Activated T-cell treated with anti-CD3 and anti-CD28 coated beads for 24 hours (primary cell): ENCODE results near the gene NELFB.
"Not testable (repeated sequence)": the region's sequence is repeated elsewhere in the genome, so short reads cannot be mapped to it uniquely, and the experiment has no call there.

Experiments
- DNase-seq: peaks from one replicate; pipeline ENCODE4 v3.0.0-alpha.2; 2020; ENCODE audit warnings: low read depth

The NELFB gene

DNA sequence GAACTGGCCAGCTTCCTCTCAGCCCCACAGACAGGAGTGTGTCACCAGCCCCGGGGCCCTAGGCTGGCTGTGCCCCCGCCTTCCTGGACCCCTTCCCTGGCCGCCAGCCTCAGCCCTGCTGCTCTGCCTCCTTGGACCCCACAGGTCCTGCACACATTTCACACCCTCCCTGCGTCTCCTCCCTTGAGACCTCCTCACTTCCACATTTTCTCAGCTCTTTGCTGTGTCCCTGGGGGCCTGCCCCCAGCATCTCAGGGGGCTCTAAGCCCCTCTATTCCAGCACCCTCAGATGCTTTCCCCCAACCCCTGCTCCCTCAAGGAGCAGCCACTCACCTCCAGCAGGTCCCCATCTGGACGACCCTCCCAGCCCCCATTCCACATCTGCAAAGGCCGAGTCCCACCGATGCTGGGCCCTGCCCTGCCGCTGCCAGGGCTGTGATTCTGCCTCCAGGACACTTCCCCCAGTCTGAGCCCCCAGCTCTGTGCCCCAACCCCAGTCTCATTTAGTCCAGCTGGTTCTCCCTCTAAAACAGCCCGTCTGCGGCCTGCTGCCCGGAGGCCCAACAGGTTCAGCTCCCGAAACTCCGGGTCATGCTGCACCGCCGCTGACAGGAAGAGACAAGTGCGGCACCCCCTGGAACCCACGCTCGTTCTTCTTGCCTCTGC lies 20.2 kb upstream of the NELFB start:
- DNase-seq, result no peak

DNA sequence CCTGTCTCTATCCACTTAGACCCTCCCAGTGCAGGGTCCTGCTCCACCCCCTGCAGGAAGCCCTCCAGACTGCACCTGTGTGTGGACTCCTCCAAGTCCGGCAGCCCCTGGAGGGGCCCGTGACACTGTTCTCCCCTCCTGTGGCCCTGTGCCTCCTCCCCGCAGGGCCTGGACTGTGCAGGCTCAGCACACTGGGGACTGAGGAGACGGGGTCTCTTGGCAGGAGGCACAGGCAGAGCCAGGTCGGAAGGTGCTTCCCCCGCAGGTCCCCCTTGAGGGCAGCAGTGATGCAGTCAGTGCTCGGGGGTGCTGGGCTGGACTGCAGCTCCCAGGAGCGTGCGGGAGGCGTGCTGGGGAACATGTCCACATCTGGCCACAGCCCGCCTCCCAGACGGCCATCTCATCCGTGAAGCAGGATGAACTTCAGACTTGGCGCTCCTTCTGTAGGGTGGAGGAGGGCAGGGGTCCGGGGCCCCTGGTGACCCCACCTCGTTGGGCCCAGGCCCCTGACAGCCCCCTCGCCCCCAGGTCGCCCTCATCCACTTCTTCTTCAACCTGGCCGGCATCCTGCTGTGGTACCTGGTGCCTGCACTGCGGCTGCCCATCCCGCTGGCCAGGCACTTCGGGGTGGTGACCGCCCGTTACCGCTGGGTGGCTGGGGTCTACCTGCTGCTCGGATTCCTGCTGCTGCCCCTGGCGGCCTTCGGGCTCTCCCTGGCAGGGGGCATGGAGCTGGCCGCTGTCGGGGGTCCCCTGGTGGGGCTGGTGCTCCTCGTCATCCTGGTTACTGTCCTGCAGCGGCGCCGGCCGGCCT lies 19.5 kb upstream of the NELFB start:
- DNase-seq, result no peak

DNA sequence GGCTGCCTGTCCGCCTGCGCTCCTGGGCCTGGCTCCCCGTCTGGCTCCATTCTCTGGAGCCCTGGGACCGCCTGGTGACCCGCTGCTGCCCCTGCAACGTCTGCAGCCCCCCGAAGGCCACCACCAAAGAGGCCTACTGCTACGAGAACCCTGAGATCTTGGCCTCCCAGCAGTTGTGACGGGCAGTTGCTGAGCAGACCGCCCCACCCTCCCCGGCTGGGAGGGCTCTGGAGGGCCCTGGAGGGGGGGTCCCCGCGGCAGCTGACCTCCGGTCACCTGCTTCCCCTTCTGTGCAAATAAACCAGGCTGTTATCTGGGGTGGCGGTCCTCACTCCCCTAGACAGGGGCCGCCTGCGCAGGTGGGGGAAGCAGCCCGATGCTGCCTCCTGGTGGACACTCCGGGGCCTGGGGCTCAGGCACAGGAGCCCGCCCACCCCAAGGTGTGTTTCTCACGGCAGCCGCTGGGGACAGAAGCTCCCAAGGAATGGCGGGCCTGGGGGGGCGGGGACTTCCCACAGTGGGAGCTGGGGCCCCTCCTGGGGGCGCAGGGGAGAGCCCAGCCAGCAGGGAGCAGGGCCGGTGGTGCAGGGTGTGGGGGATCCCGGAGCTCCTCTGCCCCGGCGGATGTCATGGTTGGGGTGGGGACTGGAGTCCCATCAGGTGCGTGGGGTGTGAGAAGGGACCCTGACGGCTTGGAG lies 18.7 kb upstream of the NELFB start:
- peak; percentile 86 for DNase-seq

DNA sequence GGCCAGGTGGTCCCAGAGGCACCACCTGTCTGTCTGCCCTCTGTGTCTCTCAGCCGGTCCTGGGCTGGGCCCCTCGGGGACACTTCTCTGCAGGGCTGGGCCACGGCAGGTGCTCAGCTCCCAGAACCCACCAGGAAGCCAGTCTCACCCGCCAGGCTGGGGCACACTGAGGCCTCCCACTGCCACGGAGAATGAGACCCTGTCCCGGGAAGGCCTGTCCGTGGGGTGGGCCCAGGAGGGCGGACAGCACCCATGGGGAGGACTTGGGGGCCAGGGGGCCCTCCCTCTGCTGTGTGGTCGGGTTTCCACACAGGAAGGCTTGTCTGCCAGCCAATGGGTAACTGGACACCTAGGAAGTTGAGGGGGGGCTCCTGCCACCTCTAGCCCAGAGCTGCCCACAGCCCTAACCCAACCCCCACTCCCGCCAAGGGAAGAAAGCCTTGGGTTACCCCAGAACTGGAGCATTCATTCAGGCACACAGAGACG lies 18.1 kb upstream of the NELFB start:
- no peak for DNase-seq

DNA sequence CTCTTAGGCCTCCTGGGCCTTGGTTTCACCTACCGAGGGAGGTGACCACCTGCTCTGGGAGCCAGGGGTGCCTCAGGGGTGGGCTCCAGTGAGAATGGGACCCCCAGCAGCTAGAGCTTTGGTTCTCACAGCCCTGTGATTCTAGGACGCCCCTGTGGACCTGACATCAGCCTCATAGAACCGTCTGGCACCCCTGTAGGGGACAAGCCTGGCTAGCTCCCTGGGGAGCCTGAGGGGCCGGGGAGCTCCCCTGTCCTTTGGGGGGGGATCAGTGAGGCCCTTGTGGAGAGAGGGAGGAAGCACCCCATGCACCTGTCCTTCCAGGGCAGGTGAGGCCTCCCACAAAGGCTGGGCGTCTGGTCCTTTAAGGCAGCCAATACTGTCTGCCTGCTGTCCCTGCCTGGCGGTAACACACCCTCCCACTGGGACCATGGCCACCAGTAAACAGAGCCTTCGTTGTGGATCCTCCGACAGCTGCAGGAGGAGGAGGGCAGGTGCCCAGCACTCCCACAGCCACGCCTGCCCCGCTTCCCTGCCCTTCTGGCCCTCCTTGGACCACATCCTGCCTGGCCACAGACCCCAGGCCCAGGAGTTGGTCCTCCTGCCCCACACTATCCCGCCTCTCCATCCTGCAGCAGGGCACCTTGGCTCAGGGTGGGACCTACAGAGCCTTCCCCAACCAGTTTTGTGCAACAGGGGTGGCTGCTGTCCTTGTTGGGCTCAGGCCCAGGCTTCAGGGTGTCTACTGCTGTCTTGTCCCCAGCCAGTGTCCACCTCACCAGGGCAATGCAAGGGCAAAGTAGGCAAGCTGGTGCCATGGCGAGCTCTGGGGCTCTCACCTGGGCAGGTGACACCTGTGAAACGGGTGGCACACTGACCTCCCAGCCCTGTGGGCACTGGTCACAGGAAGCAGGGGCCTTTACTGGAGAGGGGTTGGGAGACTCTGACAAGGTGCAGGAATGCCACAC lies 17.1 kb upstream of the NELFB start:
- DNase-seq, result no peak

DNA sequence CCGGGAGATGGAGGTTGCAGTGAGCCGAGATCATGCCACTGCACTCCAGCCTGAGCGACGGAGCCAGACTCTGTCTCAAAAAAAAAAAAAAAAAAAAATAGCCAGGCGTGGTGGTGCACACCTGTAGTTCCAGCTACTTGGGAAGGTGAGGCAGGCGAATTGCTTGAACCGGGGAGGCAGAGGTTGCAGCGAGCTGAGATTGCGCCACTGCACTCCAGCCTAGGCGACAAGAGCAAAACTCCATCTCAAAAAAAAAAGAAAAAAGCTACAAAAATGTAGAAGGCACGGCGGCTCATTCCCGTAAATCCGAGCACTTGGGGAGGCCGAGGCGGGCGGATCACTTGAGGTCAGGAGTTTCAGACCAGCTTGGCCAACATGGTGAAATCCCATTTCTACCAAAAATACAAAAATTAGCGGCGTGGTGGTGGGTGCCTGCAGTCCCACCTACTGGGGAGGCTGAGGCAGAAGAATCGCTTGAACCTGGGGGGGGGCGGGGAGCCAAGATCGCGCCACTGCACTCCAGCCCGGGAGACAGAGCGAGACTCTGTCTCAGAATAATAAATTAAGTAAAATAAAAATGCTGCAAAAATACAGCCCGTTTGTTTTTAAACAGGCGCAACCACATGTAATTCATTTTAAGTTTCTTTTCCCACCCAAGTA lies 15.5 kb upstream of the NELFB start:
- not testable (repeated sequence) for DNase-seq

DNA sequence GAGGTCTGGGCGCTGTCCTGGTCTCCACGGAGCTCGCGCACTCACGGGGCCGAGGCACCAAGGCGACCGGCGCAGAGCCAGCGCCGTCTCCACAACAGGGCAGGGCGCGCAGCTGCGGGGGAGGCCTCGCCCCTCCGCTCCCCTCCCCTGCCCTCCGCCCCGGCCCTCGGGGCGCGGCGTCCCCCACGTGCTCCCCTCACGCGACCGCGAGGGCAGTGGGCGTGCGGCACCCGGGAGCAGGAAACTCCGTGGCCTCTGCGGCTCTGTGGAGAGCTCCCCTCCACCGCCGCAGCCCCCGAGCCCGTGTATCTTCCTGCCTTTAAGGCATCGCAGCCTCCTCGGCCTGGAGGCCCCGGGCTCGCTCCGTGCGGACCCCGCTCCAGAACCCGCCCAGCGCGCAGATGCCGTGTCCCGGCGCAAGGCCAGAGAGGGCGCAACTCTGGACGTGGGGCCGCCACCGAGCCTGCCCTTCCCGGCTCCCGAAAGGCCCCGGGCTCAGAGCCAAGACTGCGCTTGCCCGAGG lies 14.7 kb upstream of the NELFB start:
- peak; percentile 60 for DNase-seq

DNA sequence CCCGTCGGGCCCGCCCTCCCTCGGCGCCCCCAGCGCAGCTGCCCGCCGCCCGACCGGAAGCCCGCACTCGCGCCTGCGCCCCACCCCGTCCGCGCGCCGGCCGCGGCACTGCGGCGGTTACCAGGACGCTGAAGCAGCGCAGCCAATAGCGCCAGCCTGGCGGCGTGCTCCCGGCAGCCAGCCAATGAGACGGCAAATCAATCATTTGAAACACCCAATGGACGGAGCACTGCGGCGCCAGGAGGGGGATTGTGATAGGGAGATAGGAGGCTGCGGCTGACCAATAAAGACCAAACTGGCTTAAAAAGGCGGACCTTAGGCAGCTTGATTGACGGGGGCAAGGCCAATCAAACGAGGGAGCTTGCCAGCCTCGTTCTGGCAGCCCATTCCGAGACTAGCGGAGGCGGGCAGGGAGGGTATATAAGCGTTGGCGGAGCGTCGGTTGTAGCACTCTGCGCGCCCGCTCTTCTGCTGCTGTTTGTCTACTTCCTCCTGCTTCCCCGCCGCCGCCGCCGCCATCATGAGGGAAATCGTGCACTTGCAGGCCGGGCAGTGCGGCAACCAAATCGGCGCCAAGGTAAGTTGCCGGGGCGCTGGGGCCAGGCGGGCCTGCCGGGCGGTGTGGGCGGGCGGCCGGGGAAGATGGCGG lies 14.2 kb upstream of the NELFB start, which contains the start of gene TUBB4B:
Gene TUBB4B, plus strand, starts transcription at position 447 of the 649 bp plus-strand sequence. Its CDS starts 74 bp downstream, at position 521.
- peak; percentile 95 for DNase-seq

DNA sequence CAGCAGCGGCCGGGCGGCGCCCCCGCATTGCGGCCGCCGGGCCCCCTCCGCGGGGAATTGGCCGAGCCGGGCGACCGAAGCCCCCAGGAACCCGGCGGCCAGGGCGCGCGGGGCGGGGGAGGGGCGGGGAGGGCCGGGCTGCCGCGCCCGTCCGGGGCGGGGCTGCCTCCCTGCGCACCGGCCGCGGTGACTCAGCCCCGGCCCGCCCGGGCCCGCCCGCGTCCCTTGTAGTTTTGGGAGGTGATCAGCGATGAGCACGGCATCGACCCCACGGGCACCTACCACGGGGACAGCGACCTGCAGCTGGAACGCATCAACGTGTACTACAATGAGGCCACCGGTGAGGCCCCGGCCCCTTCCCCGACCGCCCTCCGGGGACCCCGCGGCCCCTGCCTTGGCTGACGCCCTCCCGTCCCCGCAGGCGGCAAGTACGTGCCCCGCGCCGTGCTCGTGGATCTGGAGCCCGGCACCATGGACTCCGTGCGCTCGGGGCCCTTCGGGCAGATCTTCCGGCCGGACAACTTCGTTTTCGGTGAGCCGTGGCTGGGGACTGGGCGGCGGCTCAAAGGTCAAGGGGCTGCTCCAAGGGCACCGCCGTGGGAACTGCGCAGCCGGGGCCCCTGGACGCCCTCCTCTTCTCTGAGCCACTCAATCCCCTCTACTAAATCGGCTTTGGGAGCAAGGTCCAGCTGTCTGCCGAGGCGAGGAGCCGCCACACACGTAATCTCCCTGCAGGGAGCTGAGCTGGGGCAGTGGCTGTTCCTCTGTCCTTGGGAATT lies 13.4 kb upstream of the NELFB start:
- DNase-seq, result peak; percentile 56

DNA sequence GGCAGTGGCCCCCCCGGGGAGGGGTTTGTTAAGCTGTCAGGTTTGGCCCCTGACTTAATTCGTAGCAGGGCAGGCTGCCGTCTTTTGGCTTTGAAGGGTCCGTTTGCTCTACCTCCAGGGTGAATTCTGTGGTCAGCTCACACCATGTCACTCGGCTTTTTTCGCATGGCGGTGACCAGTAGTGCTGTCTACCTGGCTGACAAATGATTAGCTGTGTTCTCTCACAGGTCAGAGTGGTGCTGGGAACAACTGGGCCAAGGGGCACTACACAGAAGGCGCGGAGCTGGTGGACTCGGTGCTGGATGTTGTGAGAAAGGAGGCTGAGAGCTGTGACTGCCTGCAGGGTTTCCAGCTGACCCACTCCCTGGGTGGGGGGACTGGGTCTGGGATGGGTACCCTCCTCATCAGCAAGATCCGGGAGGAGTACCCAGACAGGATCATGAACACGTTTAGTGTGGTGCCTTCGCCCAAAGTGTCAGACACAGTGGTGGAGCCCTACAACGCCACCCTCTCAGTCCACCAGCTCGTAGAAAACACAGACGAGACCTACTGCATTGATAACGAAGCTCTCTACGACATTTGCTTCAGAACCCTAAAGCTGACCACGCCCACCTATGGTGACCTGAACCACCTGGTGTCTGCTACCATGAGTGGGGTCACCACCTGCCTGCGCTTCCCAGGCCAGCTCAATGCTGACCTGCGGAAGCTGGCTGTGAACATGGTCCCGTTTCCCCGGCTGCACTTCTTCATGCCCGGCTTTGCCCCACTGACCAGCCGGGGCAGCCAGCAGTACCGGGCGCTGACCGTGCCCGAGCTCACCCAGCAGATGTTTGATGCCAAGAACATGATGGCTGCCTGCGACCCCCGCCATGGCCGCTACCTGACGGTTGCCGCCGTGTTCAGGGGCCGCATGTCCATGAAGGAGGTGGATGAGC lies 12.6 kb upstream of the NELFB start:
- DNase-seq, result no peak

DNA sequence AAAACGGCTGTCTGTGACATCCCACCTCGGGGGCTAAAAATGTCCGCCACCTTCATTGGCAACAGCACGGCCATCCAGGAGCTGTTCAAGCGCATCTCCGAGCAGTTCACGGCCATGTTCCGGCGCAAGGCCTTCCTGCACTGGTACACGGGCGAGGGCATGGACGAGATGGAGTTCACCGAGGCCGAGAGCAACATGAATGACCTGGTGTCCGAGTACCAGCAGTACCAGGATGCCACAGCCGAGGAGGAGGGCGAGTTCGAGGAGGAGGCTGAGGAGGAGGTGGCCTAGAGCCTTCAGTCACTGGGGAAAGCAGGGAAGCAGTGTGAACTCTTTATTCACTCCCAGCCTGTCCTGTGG lies 11.9 kb upstream of the NELFB start:
- DNase-seq, result not testable (repeated sequence)

DNA sequence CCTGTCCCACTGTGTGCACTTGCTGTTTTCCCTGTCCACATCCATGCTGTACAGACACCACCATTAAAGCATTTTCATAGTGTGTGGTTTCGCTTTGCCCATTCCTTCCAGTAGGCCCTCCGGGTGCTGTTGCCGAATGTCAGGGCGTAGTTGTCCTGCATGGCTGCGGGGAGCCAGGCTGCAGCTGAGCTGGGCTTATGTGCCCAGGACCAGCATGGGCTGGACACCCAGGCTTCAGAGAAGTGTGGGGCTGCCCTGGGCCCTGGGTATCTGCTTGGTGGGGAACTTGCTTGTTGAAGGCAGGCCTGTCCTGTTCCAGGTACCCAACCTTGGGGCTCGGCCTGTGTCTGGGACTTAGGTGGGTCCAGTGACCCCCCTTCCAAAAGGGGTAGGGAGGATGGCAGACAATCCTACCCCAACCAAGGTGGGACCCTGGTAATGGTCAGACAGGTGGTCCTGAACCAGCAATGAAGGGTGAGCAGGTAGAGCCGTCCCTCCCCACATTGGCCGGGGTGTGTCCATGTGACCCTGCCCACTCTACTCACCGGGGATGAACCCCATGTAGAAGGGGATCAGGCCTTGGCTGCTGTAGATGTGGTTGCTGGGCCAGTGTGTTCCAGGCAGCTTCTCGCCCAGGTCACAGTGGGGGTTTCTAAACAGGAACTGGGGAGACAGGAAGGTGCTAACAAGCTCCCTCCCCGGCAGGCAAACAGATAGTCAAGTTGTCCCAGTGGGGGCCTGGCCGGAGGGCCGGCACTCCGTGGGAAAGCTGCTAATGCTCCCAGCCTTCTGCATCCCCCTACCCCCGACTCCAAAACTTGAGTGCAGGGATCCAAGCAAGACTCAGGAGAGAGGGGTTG lies 11.3 kb upstream of the NELFB start:
- no peak for DNase-seq

DNA sequence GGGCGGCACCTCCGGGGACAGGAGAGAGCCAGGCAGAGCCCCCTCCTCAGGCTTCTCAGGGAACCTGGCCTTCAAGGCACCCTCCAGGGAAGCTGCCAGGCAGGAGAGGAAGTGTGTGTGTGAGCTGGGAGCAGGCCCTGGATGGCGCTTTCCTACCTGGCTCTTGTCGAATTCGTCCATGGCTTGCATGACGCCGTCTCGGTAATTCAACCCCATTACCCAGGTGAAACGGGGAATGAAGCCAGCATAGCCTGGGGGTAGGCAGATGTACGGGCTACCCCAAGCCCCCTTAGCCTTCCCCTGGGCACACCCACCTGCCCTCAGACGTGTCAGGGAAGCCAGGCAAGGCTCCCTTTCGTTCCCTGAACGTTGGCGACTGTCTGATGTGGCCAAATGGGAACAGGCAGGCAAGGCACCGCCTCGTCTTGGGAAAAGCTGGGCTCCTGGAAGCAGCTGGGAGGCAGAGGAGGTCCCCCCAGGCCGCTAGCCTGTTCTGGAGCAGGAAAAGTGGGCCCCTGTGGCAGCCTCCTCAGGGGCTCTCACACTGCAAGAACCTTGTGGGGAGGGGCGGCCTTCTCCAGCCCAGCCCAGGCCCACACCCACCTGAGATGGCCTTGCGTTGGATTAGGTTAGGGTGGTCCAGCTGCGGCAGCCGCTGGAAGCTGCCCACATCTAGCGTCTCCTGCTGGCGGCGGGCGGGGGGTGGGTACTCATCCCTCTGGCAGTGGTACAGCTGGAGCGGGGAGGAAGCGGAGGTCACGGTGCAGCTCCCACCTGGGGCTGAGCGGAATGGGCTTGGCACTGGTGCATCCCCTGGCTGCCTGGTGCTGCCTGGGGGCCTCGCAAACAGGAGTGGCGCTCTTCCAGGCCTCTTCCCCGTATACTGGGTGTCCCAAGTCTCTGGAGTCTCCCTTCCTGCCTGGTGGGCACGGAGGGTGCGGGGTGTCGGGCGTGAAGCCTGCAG lies 10.4 kb upstream of the NELFB start:
- DNase-seq, result no peak

DNA sequence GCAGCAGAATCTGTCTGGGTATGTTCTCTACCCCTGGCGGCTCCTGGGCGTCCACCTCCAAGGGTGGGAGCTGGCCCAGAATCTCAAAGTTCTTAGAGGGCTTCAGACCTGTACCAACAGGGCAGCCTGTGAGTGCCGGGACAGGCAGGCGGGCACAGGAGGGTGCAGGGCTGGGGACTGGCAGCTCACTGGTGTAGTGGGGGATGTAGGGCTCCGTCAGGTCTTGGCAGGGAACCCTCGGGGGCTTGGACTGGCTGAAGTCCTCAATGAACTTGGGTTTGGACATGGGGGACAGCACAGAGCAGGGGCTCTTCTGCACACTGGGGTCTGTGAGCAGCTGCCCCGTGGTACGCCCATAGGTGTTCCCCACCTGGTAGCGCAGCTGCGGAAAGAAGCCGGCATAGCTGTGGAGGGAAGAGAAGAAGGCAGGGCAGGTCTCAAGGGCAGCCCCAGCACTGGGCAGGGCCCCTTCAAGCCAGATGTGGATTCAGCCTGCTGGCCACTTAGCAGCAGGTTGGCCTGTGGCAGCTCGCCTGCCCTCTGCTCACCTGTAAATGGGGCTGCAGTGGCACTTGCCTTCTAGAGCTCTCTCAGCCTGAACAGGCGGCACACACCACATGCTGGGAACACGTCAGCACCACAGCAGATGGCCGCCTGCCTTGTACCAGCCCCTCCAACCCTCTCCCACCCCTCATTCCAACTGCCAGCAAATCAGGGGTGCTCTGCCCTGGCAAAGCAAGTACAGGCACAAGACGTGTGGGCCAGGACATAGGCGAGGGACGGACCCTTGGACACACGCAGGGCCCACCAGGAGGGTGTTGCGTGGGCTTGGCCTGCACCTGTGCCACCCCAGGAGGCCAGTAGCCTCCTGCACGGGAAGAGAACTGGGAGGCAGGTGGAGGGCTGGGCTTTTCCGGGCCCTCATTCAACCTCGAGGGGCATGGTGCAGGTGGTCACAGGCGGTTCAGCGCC lies 9.4 kb upstream of the NELFB start:
- no peak for DNase-seq
